Left lung (tissue), 10 donors: ENCODE measurements around the gene PCSK6. TPM values are rescaled to one million over a fixed set of nuclear protein-coding genes. Genes with fewer than 3 reads are reported as not detected.

Experiments
- ATAC-seq: fragments of 200-7000 bp; cut with Tn5 transposase; one replicate; pipeline ENCODE4 v1.9.1; 2020; ENCODE audit warnings: moderate library complexity
- DNase-seq, 4 donors: peaks; one replicate each; pipeline ENCODE4 v3.0.0-alpha.2; 2013 to 2020
- H3K27ac ChIP-seq, 2 donors: fragments of 200-600 bp; sonication (generic) in 1 of 2; one replicate each; pipeline versions ENCODE4 v1.5.0 to v1.8.0; 2020 to 2021
- H3K27me3 ChIP-seq, 2 donors: fragments of 200-600 bp; sonication (generic) in 1 of 2; one replicate each; pipeline versions ENCODE4 v1.5.0 to v1.8.0; 2020 to 2021
- H3K36me3 ChIP-seq, 2 donors: fragments of 200-600 bp; sonication (generic) in 1 of 2; one replicate each; pipeline versions ENCODE4 v1.5.0 to v1.8.0; 2020 to 2021
- H3K4me1 ChIP-seq, 2 donors: fragments of 200-600 bp; one replicate each; pipeline ENCODE4 v1.8.0; 2021
- H3K4me3 ChIP-seq, 2 donors: fragments of 200-600 bp; sonication (generic) in 1 of 2; one replicate each; pipeline versions ENCODE4 v1.5.0 to v1.8.0; 2020 to 2021; ENCODE audit warnings: mild to moderate bottlenecking in 1 of 2
- H3K9me3 ChIP-seq, 2 donors: fragments of 200-600 bp; sonication (generic) in 1 of 2; one replicate each; pipeline versions ENCODE4 v1.5.0 to v1.8.0; 2020 to 2021
- intact Hi-C, 2 donors: fragments of 100-400 bp; cut with DNase I; formaldehyde crosslinking; loops; one replicate each; pipeline versions ENCODE4 v1.11.2 to v1.14.2; 2022
- polyA plus RNA-seq, 6 donors: library from polyadenylated mRNA; unstranded; fragments of 120-200 nt; gene quantifications; one replicate each; pipeline ENCODE4 v1.2.1, GENCODE V29; 2013; ENCODE audit not compliant: insufficient read length in 6 of 6
- total RNA-seq, 2 donors: library from RNA; stranded (reverse); fragmentation: NEBNext Ultra II Directional; extraction: Animal tissue kit (Norgen Biotek cat#: 25700); gene quantifications; one replicate each; pipeline ENCODE4 v1.2.1, GENCODE V29; 2021
- TF ChIP-seq, protein P1 (sequence below), 2 donors: fragments of 200-600 bp; sonication (generic) in 1 of 2; IDR thresholded peaks; one replicate each; pipeline versions ENCODE4 v1.5.0 to v1.8.0; 2021; ENCODE audit warnings: antibody characterized with exemption in 2 of 2
- donor health status: DM: no; HTN: yes; CAD: no.
- donor health status: DM: no; HTN: no; CAD: no.

PCSK6 gene
- total and polyA plus RNA-seq, 8 donors = 7.7 to 25.7 (median 22.8) TPM

GRCh38 chr15:101386967-101387366 is 102.5 kb downstream of the PCSK6 start:
- no peaks in the 10 kb centered on the region for H3K9me3 ChIP-seq
- intact Hi-C loops = no loop called here
- no peaks in the 10 kb centered on the region for H3K27me3 ChIP-seq
- H3K36me3 ChIP-seq = no peaks in the 10 kb centered on the region
- DNase-seq (peak in 2 of 4 donors; percentile 16 to 43), ATAC-seq (no peak)
- TF ChIP-seq, protein P1, sequence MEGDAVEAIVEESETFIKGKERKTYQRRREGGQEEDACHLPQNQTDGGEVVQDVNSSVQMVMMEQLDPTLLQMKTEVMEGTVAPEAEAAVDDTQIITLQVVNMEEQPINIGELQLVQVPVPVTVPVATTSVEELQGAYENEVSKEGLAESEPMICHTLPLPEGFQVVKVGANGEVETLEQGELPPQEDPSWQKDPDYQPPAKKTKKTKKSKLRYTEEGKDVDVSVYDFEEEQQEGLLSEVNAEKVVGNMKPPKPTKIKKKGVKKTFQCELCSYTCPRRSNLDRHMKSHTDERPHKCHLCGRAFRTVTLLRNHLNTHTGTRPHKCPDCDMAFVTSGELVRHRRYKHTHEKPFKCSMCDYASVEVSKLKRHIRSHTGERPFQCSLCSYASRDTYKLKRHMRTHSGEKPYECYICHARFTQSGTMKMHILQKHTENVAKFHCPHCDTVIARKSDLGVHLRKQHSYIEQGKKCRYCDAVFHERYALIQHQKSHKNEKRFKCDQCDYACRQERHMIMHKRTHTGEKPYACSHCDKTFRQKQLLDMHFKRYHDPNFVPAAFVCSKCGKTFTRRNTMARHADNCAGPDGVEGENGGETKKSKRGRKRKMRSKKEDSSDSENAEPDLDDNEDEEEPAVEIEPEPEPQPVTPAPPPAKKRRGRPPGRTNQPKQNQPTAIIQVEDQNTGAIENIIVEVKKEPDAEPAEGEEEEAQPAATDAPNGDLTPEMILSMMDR (IDR thresholded peaks at IDR 0.05) = no peak
- H3K27ac ChIP-seq = no peak overlapping the region
- no peak overlapping the region for H3K4me3 ChIP-seq
- H3K4me1 ChIP-seq = no peaks in the 10 kb centered on the region

GRCh38 chr15:101386006-101386405 is 103.5 kb downstream of the PCSK6 start:
- Histone ChIP-seq H3K36me3 (no peaks in the 10 kb centered on the region), H3K27me3 (no peaks in the 10 kb centered on the region), H3K27ac (no peak overlapping the region), H3K9me3 (no peaks in the 10 kb centered on the region), H3K4me1 (no peaks in the 10 kb centered on the region), H3K4me3 (no peak overlapping the region)
- TF ChIP-seq, protein P1 (IDR thresholded peaks at IDR 0.05) = no peak
- intact Hi-C loops = no loop called here
- ATAC-seq (no peak), DNase-seq (peak in 2 of 4 donors; percentile 14 to 73)

DNA sequence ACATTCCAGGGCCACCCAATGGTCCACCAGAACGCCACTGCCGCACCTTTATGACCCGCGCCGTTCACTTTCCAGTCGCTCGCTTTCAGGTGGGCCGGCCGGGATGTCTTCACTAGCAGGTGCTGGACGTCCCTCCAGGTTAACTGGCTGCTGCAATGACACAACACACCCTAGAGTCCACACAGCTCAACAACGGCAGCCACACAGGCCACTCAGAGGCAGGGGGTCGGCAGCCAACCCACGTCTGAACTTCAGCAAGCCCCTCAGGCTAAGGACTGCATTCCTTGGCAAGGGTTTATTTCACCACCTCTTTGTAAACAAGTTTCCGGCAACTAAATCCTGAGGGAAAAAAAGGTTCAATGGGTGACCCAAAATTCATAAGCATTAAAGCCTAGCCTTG is 105.2 kb downstream of the PCSK6 start:
- Histone ChIP-seq H3K27ac (no peak overlapping the region), H3K4me1 (no peaks in the 10 kb centered on the region), H3K36me3 (no peaks in the 10 kb centered on the region), H3K27me3 (no peaks in the 10 kb centered on the region), H3K9me3 (no peaks in the 10 kb centered on the region), H3K4me3 (no peak overlapping the region)
- ATAC-seq (no peak), DNase-seq (peak in 2 of 4 donors; percentile 26 to 51)
- TF ChIP-seq, protein P1 (IDR thresholded peaks at IDR 0.05) = no peak
- intact Hi-C loops = no loop called here

GRCh38 chr15:101382544-101382943 is 107.0 kb downstream of the PCSK6 start:
- H3K4me3 ChIP-seq = no peak overlapping the region
- H3K9me3 ChIP-seq = no peaks in the 10 kb centered on the region
- no peaks in the 10 kb centered on the region for H3K36me3 ChIP-seq
- H3K27ac ChIP-seq = no peak overlapping the region
- TF ChIP-seq, protein P1 (IDR thresholded peaks at IDR 0.05) = no peak
- ATAC-seq (no peak), DNase-seq (no peak)
- H3K27me3 ChIP-seq = no peaks in the 10 kb centered on the region
- H3K4me1 ChIP-seq = no peaks in the 10 kb centered on the region
- intact Hi-C loops = no loop called here

- H3K27me3 ChIP-seq = no peaks in the 10 kb centered on the region
These were observed 107.8 kb downstream of the PCSK6 start for GRCh38 chr15:101381671-101382212.

More at GRCh38 chr15:101381671-101382212, 107.8 kb downstream of the PCSK6 start:
- intact Hi-C loops = no loop called here
- Histone ChIP-seq H3K36me3 (no peaks in the 10 kb centered on the region), H3K4me3 (no peak overlapping the region), H3K4me1 (no peaks in the 10 kb centered on the region), H3K27ac (no peak overlapping the region), H3K9me3 (no peaks in the 10 kb centered on the region)
- DNase-seq (peak in 2 of 4 donors; percentile 9 to 31), ATAC-seq (no peak)
- TF ChIP-seq, protein P1 (IDR thresholded peaks at IDR 0.05) = no peak
